Glutamatergic neuron (in vitro differentiated cells): ENCODE measurements around the gene FOXN3. TPM values are rescaled to one million over a fixed set of nuclear protein-coding genes. Genes with fewer than 3 reads are reported as not detected.
A peak's percentile ranks its signal among the peaks of the same experiment; 100 is the strongest.

Source experiments
- DNase-seq: peaks from one replicate; pipeline ENCODE4 v3.0.0; 2022
- H3K27ac Mint-ChIP-seq: one replicate; pipeline ENCODE4 v1.8.0; 2020; ENCODE audit warnings: mild to moderate bottlenecking, mixed read lengths, inconsistent platforms; ENCODE audit not compliant: unreplicated experiment
- H3K27me3 Mint-ChIP-seq: one replicate; pipeline ENCODE4 v1.8.0; 2020; ENCODE audit warnings: mild to moderate bottlenecking, moderate library complexity, mixed read lengths, inconsistent platforms; ENCODE audit not compliant: unreplicated experiment
- H3K36me3 Mint-ChIP-seq: one replicate; pipeline ENCODE4 v1.8.0; 2020; ENCODE audit warnings: mild to moderate bottlenecking, mixed read lengths, inconsistent platforms; ENCODE audit not compliant: unreplicated experiment
- H3K4me1 Mint-ChIP-seq: one replicate; pipeline ENCODE4 v1.8.0; 2020; ENCODE audit warnings: mild to moderate bottlenecking, low read depth, mixed read lengths, inconsistent platforms; ENCODE audit not compliant: unreplicated experiment
- H3K4me3 Mint-ChIP-seq: one replicate; pipeline ENCODE4 v1.8.0; 2020; ENCODE audit warnings: mild to moderate bottlenecking, mixed read lengths, inconsistent platforms; ENCODE audit not compliant: unreplicated experiment
- H3K9me3 Mint-ChIP-seq: one replicate; pipeline ENCODE4 v1.8.0; 2020; ENCODE audit warnings: mild to moderate bottlenecking, moderate library complexity, mixed read lengths, inconsistent platforms; ENCODE audit not compliant: unreplicated experiment
- CTCF ChIP-seq: fragments of 200-600 bp; sonication (generic); IDR thresholded peaks from one replicate; pipeline ENCODE4 v1.5.0; 2021; ENCODE audit not compliant: partially characterized antibody, unreplicated experiment
- total RNA-seq: library from RNA; stranded (reverse); fragmentation: NEBNext Ultra II Directional; extraction: Animal tissue kit (Norgen Biotek cat#: 25700); gene quantifications from one replicate; pipeline ENCODE4 v1.2.1, GENCODE V29; 2021; ENCODE audit not compliant: unreplicated experiment

FOXN3 gene
- total RNA-seq, 1 donor from 2014 or later: 139 TPM

- no peaks in the 10 kb centered on the region for H3K36me3 Mint-ChIP-seq
- H3K4me1 Mint-ChIP-seq: peaks cover 30% of the 10 kb centered on the region
- peaks cover 5% of the 10 kb centered on the region for H3K9me3 Mint-ChIP-seq
- H3K27me3 Mint-ChIP-seq: peaks cover 5% of the 10 kb centered on the region
- DNase-seq: no peak
- H3K27ac Mint-ChIP-seq: no peak overlapping the region
- no peak for TF ChIP-seq CTCF
- no peak overlapping the region for H3K4me3 Mint-ChIP-seq
Observed at GRCh38 chr14:89325959-89326358, 91.1 kb downstream of the FOXN3 start.

GRCh38 chr14:89325299-89325883, 91.6 kb downstream of the FOXN3 start:
- peaks cover 6% of the 10 kb centered on the region for H3K27me3 Mint-ChIP-seq
- H3K4me1 Mint-ChIP-seq: peaks cover 31% of the 10 kb centered on the region
- no peak for TF ChIP-seq CTCF
- H3K27ac Mint-ChIP-seq: no peak overlapping the region
- no peaks in the 10 kb centered on the region for H3K36me3 Mint-ChIP-seq
- H3K4me3 Mint-ChIP-seq: no peak overlapping the region
- DNase-seq: no peak
- peaks cover 9% of the 10 kb centered on the region for H3K9me3 Mint-ChIP-seq

- Mint-ChIP-seq H3K36me3 (no peaks in the 10 kb centered on the region), H3K4me3 (peak overlapping the region; percentile 43), H3K4me1 (peaks cover 29% of the 10 kb centered on the region), H3K27me3 (peaks cover 6% of the 10 kb centered on the region), H3K9me3 (peaks cover 9% of the 10 kb centered on the region), H3K27ac (peak overlapping the region; percentile 81)
- TF ChIP-seq CTCF: no peak
- DNase-seq: no peak
Observed at GRCh38 chr14:89324501-89325298, 92.3 kb downstream of the FOXN3 start.

- peaks cover 18% of the 10 kb centered on the region for H3K9me3 Mint-ChIP-seq
- H3K4me1 Mint-ChIP-seq: peaks cover 44% of the 10 kb centered on the region
- peaks cover 9% of the 10 kb centered on the region for H3K36me3 Mint-ChIP-seq
- no peak for DNase-seq
- no peak overlapping the region for H3K27ac Mint-ChIP-seq
- H3K4me3 Mint-ChIP-seq: no peak overlapping the region
- TF ChIP-seq CTCF: no peak
- peaks cover 12% of the 10 kb centered on the region for H3K27me3 Mint-ChIP-seq
Observed at GRCh38 chr14:89320381-89321000, 96.5 kb downstream of the FOXN3 start.

DNA sequence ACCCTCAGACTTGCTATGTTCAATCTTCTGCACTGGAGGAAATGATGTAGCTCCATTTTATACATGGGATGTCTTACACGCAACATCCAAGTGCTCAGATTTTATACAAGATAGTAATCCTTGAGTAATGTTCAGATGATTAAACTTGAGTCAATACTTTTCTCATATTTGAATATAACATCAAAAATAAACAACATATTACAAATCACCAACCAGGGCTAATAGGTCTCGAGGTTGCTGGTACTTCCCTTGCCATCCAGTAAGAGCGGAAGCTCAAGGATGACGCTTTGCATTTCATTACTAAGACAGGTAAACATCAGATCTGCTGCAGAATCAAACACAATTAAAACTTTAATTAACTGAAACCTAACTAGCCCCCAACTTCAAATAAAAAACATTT, 97.3 kb downstream of the FOXN3 start:
- no peak for DNase-seq
- peaks cover 22% of the 10 kb centered on the region for H3K9me3 Mint-ChIP-seq
- H3K27ac Mint-ChIP-seq: no peak overlapping the region
- peaks cover 12% of the 10 kb centered on the region for H3K27me3 Mint-ChIP-seq
- peaks cover 9% of the 10 kb centered on the region for H3K36me3 Mint-ChIP-seq
- H3K4me1 Mint-ChIP-seq: peaks cover 50% of the 10 kb centered on the region
- no peak for TF ChIP-seq CTCF
- H3K4me3 Mint-ChIP-seq: no peak overlapping the region
